Fibroblast of pulmonary artery (primary cell): ENCODE data around the gene TTC3.
A peak's percentile ranks its signal among the peaks of the same experiment; 100 is the strongest.

Experiments used
- DNase-seq: peaks from one replicate; pipeline ENCODE4 v3.0.0-alpha.2; 2010; ENCODE audit warnings: low read depth
- H3K4me3 ChIP-seq: replicated peaks from 2 replicates; pipeline ENCODE4 v1.5.1; 2011; ENCODE audit warnings: low read depth, mild to moderate bottlenecking, control low read depth, low read length, moderate library complexity
- TF ChIP-seq, protein P1 (sequence below): IDR thresholded peaks from 2 replicates; pipeline ENCODE4 v1.5.1; 2011; ENCODE audit warnings: mild to moderate bottlenecking, control low read depth, low read length, inconsistent platforms; ENCODE audit errors: missing control alignments

Gene TTC3

DNA sequence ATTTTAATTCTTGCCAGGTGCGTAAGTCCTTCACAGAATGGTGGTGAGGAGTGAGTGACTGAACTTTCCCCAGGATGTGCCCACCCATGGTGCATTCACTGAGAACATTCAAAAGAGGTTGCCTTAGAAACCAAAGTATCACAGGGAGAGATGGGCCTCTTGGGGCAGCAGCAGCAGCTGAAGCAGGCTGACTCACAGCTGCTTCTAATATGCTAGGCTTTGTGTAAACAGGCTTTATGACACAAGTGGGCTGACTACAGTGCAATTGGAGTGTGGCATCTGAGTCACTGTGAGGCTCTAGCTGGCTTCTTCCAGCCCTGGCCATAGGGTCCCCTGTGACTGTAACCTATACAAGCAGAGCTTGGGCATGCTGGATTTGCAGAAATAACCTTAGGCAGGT, 12.8 kb upstream of the TTC3 start:
- no peak overlapping the region for H3K4me3 ChIP-seq
- DNase-seq = peak; percentile 93
- TF ChIP-seq, protein P1, sequence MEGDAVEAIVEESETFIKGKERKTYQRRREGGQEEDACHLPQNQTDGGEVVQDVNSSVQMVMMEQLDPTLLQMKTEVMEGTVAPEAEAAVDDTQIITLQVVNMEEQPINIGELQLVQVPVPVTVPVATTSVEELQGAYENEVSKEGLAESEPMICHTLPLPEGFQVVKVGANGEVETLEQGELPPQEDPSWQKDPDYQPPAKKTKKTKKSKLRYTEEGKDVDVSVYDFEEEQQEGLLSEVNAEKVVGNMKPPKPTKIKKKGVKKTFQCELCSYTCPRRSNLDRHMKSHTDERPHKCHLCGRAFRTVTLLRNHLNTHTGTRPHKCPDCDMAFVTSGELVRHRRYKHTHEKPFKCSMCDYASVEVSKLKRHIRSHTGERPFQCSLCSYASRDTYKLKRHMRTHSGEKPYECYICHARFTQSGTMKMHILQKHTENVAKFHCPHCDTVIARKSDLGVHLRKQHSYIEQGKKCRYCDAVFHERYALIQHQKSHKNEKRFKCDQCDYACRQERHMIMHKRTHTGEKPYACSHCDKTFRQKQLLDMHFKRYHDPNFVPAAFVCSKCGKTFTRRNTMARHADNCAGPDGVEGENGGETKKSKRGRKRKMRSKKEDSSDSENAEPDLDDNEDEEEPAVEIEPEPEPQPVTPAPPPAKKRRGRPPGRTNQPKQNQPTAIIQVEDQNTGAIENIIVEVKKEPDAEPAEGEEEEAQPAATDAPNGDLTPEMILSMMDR = peak; percentile 23

DNA sequence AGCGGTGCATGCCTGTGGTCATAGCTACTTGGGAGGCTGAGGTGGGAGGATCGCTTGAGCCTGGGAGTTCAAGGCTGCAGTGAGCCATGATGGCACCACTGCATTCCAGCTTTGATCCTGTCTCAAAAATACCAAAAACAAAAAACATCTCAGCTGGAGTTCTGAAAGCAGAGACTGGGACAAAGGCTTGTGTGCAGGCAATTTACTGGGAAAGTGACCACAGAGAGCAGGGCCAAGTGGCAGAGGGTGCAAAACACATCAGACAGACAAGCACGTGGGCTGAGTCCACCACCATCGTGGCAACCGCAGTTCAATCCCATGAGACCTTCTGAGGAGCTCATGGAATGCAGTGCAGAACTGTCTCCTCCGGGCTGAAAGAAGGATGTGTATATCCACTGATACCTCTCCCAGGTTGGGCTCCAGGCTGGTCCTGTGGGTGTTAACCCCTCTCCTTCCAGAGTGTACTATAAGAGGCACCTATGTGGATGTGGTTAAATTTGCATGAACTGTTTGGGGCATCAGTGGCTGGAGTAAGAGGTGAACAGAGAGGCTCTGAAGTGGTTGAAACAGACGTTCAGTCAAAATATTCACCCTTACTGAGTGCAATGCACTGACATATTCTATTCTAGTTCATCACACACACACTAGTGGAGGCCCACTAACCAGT, 11.0 kb upstream of the TTC3 start:
- no peak overlapping the region for H3K4me3 ChIP-seq
- TF ChIP-seq, protein P1 = no peak
- peak; percentile 29 for DNase-seq

DNA sequence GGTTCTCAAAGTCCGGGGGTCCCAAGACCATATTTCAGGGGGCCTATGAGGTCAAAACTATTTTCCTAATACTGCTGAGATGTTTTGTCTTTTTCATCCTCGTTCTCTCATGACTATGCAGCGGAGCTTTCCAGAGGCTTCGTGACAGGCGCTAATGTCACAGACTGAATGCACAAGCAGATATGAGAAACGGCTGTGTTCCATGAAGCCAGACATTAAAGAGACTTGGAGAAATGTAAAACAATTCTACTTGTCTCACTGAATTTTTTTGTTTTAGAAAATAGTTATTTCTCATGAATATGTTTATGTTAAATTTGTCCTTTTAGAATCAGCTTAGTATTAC, 10.5 kb upstream of the TTC3 start:
- no peak for DNase-seq
- H3K4me3 ChIP-seq = no peak overlapping the region
- TF ChIP-seq, protein P1 = no peak

DNA sequence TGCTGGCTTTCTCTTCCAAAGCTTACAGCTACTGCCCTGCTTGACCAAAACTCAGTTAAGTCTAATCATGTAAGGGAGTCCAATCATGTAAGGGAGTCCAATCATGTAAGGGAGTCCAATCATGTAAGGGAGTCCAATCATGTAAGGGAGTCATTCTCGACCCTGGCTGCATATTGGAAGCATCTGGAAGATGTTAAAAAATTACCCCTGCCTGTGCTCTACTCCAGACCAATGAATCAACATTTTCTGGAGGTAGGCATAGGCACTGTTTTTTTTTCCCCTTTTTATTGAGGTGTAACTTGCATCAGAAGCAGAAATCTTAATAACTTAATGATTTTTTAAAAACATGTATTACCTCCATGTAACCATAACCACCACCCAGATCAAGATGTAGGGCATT, 9.6 kb upstream of the TTC3 start:
- TF ChIP-seq, protein P1 = no peak
- no peak overlapping the region for H3K4me3 ChIP-seq
- DNase-seq = no peak

DNA sequence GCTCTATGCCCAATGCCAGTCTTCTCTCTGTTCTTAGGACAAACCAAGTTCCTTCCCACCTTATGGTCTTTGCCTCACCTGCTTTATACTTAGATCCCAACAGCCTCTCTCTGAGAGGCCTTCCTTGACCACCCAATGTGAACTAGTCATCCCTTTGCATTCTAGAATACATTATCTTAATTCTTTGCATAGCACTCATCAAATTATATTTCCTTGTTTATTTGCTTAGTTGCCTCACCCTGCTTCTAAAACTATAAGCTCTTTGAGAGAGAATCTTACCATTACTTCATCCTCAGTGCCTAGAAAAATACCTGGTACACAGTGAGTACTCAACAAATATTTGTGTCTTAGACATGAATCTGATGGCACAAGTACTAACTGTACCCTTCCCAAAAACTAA, 8.2 kb upstream of the TTC3 start:
- TF ChIP-seq, protein P1 = no peak
- H3K4me3 ChIP-seq = no peak overlapping the region
- no peak for DNase-seq

DNA sequence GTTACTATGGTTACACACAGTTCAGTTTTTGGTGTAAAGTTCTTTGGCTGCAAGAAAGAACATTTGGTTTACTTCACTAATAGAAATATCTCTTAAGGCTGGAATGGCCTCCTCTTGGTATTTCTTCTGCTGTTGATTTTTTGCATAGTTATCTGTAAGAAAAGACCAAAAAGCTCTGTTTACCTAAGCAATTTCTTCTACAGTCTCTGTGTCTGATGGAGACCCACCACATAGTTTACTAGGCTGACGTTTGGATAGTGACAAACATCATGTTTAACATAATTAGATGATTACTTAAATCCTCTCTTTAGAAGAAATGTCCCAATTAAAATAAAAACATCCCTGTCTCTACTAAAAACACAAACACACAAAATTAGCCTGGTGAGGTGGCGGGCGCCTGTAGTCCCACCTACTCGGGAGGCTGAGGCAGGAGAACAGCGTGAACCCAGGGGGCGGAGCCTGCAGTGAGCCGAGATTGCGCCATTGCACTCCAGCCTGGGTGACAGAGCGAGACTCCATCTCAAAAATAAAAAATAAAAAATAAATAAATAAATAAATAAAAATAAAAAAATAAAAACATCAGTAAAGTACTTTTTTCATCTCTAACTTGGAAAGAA, 7.4 kb upstream of the TTC3 start:
- TF ChIP-seq, protein P1 = no peak
- no peak overlapping the region for H3K4me3 ChIP-seq
- no peak for DNase-seq
